ENCODE results near the gene SUPT3H. TPM values are rescaled to one million over a fixed set of nuclear protein-coding genes. Genes with fewer than 3 reads are reported as not detected.

SUPT3H gene
- total and polyA plus RNA-seq, 4 donors: 2.3 to 9.4 (median 5.8) TPM

GRCh38 chr6:45171380-45171779, 206.4 kb downstream of the SUPT3H start:
- DNase-seq: no peak
- intact Hi-C loops (cut with DNase I): no loop called here
- Histone ChIP-seq H3K9me3 (ENCODE audit: control insufficient read depth, low read length) (no peaks in the 10 kb centered on the region), H3K27me3 (ENCODE audit: control insufficient read depth in 1 of 2, insufficient read depth in 2 of 2, low read length in 1 of 2) (no peaks in the 10 kb centered on the region), H3K27ac (ENCODE audit: low read depth in 1 of 2, low read length in 2 of 2) (no peak overlapping the region), H3K4me1 (ENCODE audit: control insufficient read depth in 1 of 2, insufficient read depth in 2 of 2, low read length in 2 of 2) (no peaks in the 10 kb centered on the region), H3K4me3 (ENCODE audit: low read length in 2 of 2) (no peak overlapping the region), H3K36me3 (ENCODE audit: control insufficient read depth in 1 of 2, insufficient read depth in 2 of 2, low read length in 1 of 2) (no peaks in the 10 kb centered on the region)
- 40 to 52% methylated on average over 1 of the region's 1 CpG for WGBS, 2 donors
- no peak for ATAC-seq (ENCODE audit: low FRiP score)

- ATAC-seq (ENCODE audit: low FRiP score): no peak
- WGBS, 2 donors: 60 to 70% methylated on average over 2 of the region's 2 CpGs
- intact Hi-C loops (cut with DNase I): no loop called here
Observed at GRCh38 chr6:45170309-45170708, 207.4 kb downstream of the SUPT3H start.

GRCh38 chr6:45169815-45170214, 207.9 kb downstream of the SUPT3H start:
- DNase-seq (no peak), ATAC-seq (ENCODE audit: low FRiP score) (no peak)
- 53 to 59% methylated on average over 2 of the region's 2 CpGs for WGBS, 2 donors
- Histone ChIP-seq H3K36me3 (ENCODE audit: control insufficient read depth in 1 of 2, insufficient read depth in 2 of 2, low read length in 1 of 2) (peaks cover 0 to 2% of the 10 kb centered on the region in 2 donors), H3K4me1 (ENCODE audit: control insufficient read depth in 1 of 2, insufficient read depth in 2 of 2, low read length in 2 of 2) (no peaks in the 10 kb centered on the region), H3K4me3 (ENCODE audit: low read length in 2 of 2) (no peak overlapping the region), H3K9me3 (ENCODE audit: control insufficient read depth, low read length) (no peaks in the 10 kb centered on the region), H3K27ac (ENCODE audit: low read depth in 1 of 2, low read length in 2 of 2) (no peak overlapping the region), H3K27me3 (ENCODE audit: control insufficient read depth in 1 of 2, insufficient read depth in 2 of 2, low read length in 1 of 2) (no peaks in the 10 kb centered on the region)
- intact Hi-C loops (cut with DNase I): no loop called here

More at GRCh38 chr6:45170309-45170708, 207.4 kb downstream of the SUPT3H start:
- Histone ChIP-seq H3K4me1 (ENCODE audit: control insufficient read depth in 1 of 2, insufficient read depth in 2 of 2, low read length in 2 of 2) (no peaks in the 10 kb centered on the region), H3K9me3 (ENCODE audit: control insufficient read depth, low read length) (no peaks in the 10 kb centered on the region), H3K36me3 (ENCODE audit: control insufficient read depth in 1 of 2, insufficient read depth in 2 of 2, low read length in 1 of 2) (no peaks in the 10 kb centered on the region), H3K27ac (ENCODE audit: low read depth in 1 of 2, low read length in 2 of 2) (no peak overlapping the region), H3K4me3 (ENCODE audit: low read length in 2 of 2) (no peak overlapping the region), H3K27me3 (ENCODE audit: control insufficient read depth in 1 of 2, insufficient read depth in 2 of 2, low read length in 1 of 2) (no peaks in the 10 kb centered on the region)
- DNase-seq: no peak

GRCh38 chr6:45163952-45164766, 213.6 kb downstream of the SUPT3H start:
- no peaks in the 10 kb centered on the region for H3K27me3 ChIP-seq (ENCODE audit: control insufficient read depth in 1 of 2, insufficient read depth in 2 of 2, low read length in 1 of 2)
- peaks cover 0 to 2% of the 10 kb centered on the region in 2 donors for H3K36me3 ChIP-seq (ENCODE audit: control insufficient read depth in 1 of 2, insufficient read depth in 2 of 2, low read length in 1 of 2)
- DNase-seq (no peak), ATAC-seq (ENCODE audit: low FRiP score) (no peak)
- H3K4me3 ChIP-seq (ENCODE audit: low read length in 2 of 2): no peak overlapping the region
- intact Hi-C loops (cut with DNase I): no loop called here
- H3K27ac ChIP-seq (ENCODE audit: low read depth in 1 of 2, low read length in 2 of 2): no peak overlapping the region
- no peaks in the 10 kb centered on the region for H3K9me3 ChIP-seq (ENCODE audit: control insufficient read depth, low read length)
- no peaks in the 10 kb centered on the region for H3K4me1 ChIP-seq (ENCODE audit: control insufficient read depth in 1 of 2, insufficient read depth in 2 of 2, low read length in 2 of 2)
- 93 to 94% methylated on average over 3 of the region's 3 CpGs for WGBS, 2 donors

GRCh38 chr6:45160305-45160704, 217.4 kb downstream of the SUPT3H start:
- DNase-seq: no peak
- intact Hi-C loops (cut with DNase I): no loop called here
- Histone ChIP-seq H3K27me3 (ENCODE audit: control insufficient read depth in 1 of 2, insufficient read depth in 2 of 2, low read length in 1 of 2) (no peaks in the 10 kb centered on the region), H3K36me3 (ENCODE audit: control insufficient read depth in 1 of 2, insufficient read depth in 2 of 2, low read length in 1 of 2) (peaks cover 0 to 2% of the 10 kb centered on the region in 2 donors), H3K27ac (ENCODE audit: low read depth in 1 of 2, low read length in 2 of 2) (no peak overlapping the region), H3K4me1 (ENCODE audit: control insufficient read depth in 1 of 2, insufficient read depth in 2 of 2, low read length in 2 of 2) (no peaks in the 10 kb centered on the region), H3K4me3 (ENCODE audit: low read length in 2 of 2) (no peak overlapping the region), H3K9me3 (ENCODE audit: control insufficient read depth, low read length) (no peaks in the 10 kb centered on the region)
- no peak for ATAC-seq (ENCODE audit: low FRiP score)
- 31 to 56% methylated on average over 4 of the region's 4 CpGs for WGBS, 2 donors

- ATAC-seq (ENCODE audit: low FRiP score): no peak
- H3K4me1 ChIP-seq (ENCODE audit: control insufficient read depth in 1 of 2, insufficient read depth in 2 of 2, low read length in 2 of 2): no peaks in the 10 kb centered on the region
- no peaks in the 10 kb centered on the region for H3K36me3 ChIP-seq (ENCODE audit: control insufficient read depth in 1 of 2, insufficient read depth in 2 of 2, low read length in 1 of 2)
- no peaks in the 10 kb centered on the region for H3K27me3 ChIP-seq (ENCODE audit: control insufficient read depth in 1 of 2, insufficient read depth in 2 of 2, low read length in 1 of 2)
- no peak overlapping the region for H3K27ac ChIP-seq (ENCODE audit: low read depth in 1 of 2, low read length in 2 of 2)
- H3K4me3 ChIP-seq (ENCODE audit: low read length in 2 of 2): no peak overlapping the region
- DNase-seq: no peak
- WGBS, 2 donors: 85 to 90% methylated on average over 2 of the region's 2 CpGs
- intact Hi-C loops (cut with DNase I): no loop called here
- H3K9me3 ChIP-seq (ENCODE audit: control insufficient read depth, low read length): no peaks in the 10 kb centered on the region
Observed at GRCh38 chr6:45156075-45156474, 221.7 kb downstream of the SUPT3H start.

- WGBS, 2 donors: 95 to 96% methylated on average over 2 of the region's 2 CpGs
- intact Hi-C loops (cut with DNase I): no loop called here
- ATAC-seq (ENCODE audit: low FRiP score): no peak
Observed at GRCh38 chr6:45155341-45155894, 222.3 kb downstream of the SUPT3H start.

GRCh38 chr6:45154679-45155078, 223.1 kb downstream of the SUPT3H start:
- Histone ChIP-seq H3K4me3 (ENCODE audit: low read length in 2 of 2) (no peak overlapping the region), H3K4me1 (ENCODE audit: control insufficient read depth in 1 of 2, insufficient read depth in 2 of 2, low read length in 2 of 2) (no peaks in the 10 kb centered on the region), H3K27me3 (ENCODE audit: control insufficient read depth in 1 of 2, insufficient read depth in 2 of 2, low read length in 1 of 2) (no peaks in the 10 kb centered on the region), H3K27ac (ENCODE audit: low read depth in 1 of 2, low read length in 2 of 2) (no peak overlapping the region), H3K9me3 (ENCODE audit: control insufficient read depth, low read length) (no peaks in the 10 kb centered on the region), H3K36me3 (ENCODE audit: control insufficient read depth in 1 of 2, insufficient read depth in 2 of 2, low read length in 1 of 2) (no peaks in the 10 kb centered on the region)
- intact Hi-C loops (cut with DNase I): no loop called here
- WGBS, 2 donors: 80 to 83% methylated on average over 3 of the region's 3 CpGs
- no peak for DNase-seq
- no peak for ATAC-seq (ENCODE audit: low FRiP score)

More at GRCh38 chr6:45155341-45155894, 222.3 kb downstream of the SUPT3H start:
- no peaks in the 10 kb centered on the region for H3K4me1 ChIP-seq (ENCODE audit: control insufficient read depth in 1 of 2, insufficient read depth in 2 of 2, low read length in 2 of 2)
- H3K36me3 ChIP-seq (ENCODE audit: control insufficient read depth in 1 of 2, insufficient read depth in 2 of 2, low read length in 1 of 2): no peaks in the 10 kb centered on the region
- H3K9me3 ChIP-seq (ENCODE audit: control insufficient read depth, low read length): no peaks in the 10 kb centered on the region
- DNase-seq: no peak
- H3K27me3 ChIP-seq (ENCODE audit: control insufficient read depth in 1 of 2, insufficient read depth in 2 of 2, low read length in 1 of 2): no peaks in the 10 kb centered on the region
- no peak overlapping the region for H3K27ac ChIP-seq (ENCODE audit: low read depth in 1 of 2, low read length in 2 of 2)
- no peak overlapping the region for H3K4me3 ChIP-seq (ENCODE audit: low read length in 2 of 2)
